NCI-H1105 treated with DMSO at 0.1 percent for 48 hours (cell line): ENCODE measurements around the gene TTLL7.

Source experiments
- DNase-seq: peaks from one replicate; lab custom pipeline; 2025; lab: John Stamatoyannopoulos, UW

Gene TTLL7

DNA sequence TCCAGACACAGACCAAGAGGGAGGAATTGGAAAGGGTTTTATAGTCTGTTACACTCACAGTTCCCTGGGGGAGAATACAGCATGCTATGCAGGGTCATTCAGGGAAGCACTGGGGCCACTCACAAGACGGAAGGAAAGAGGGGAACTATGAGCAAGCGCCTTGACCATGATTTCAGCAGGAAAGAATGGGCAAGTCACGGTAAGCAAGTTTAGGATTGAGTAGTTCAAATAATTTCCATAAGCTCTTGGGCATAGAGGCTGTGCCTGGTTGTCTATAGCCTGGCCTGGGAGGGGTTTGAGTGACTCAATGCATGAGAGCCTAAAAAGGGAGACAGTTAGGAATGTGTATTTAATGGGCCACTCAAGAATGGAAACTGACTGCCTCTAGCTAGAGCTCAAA, 176.7 kb downstream of the TTLL7 start:
- no peak for DNase-seq

DNA sequence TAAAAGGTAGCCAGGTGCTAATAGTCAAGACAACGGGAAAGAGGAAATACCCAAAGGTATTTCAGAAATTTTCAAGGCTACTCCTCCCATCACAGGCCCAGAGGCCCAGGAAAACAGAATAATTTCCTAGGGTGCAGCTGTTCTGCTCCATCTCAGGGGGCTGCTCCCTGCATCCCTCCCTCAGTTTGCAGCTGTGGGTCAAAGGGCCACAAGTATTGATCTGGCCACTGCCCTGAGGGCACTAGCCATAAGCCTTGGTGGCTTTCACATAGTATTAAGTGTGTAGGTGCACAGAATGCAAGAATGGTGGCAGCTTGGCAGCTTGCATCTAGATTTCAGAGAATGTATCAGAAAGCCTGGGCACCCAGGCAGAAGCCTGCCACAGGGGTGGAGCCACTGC, 179.5 kb downstream of the TTLL7 start:
- no peak for DNase-seq

DNA sequence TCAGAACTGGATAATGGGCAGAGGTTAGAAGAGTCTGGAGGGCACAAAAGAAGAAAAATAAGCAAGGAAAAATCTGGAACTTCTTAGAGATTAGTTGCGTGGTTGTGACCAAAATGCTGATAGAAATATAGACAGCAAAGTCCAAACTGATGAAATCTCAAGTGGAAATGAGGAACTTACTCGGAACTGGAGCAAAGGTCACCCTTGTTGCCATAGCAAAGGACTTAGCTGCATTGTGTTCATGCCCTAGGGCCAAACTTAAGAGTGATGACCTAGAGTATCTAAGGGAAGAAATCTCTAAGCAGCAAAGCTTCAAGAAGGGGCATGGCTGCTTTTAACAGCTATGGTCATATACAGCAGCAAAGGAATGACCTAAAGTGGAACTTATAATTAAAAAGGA, 180.0 kb downstream of the TTLL7 start:
- DNase-seq, result no peak

DNA sequence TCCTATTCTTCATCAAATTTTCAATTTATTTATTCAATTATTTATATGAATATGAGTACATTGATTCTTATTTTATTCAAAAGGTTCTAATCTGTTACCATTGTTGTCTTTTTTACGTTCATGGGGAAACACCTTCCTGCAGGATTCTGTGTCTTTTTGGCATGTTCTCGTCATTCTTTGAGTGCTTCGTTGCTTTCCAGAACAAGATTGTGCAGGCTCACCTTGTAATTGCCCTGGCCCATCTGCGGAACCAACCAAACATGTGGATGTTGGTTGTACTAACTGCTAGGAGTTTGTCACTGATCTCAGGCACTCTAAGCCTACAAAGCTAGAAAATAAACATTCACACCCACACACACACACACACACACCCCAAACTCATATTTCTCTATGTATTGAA, 182.1 kb downstream of the TTLL7 start:
- DNase-seq, result no peak

- DNase-seq, result no peak
Measured at GRCh38 chr1:83815330-83815729, 183.6 kb downstream of the TTLL7 start.
